ACHN (cell line): ENCODE measurements around the gene TIMM44.
"Not testable (repeated sequence)": the region's sequence is repeated elsewhere in the genome, so short reads cannot be mapped to it uniquely, and the experiment has no call there.

Experiments
- DNase-seq: peaks from one replicate; pipeline ENCODE4 v3.0.0-alpha.2; 2015
- in situ Hi-C: cut with HindIII; loops from 2 replicates; pipeline ENCODE4 v1.10.0; 2017; ENCODE audit warnings: low sequenced_read_pairs, low pct_ligation_motif_present, low pct_unique_long_range_greater_than_20kb

TIMM44 gene

GRCh38 chr19:7930030-7930429 lies 13.4 kb downstream of the TIMM44 start:
- in situ Hi-C loops, DNase-seq: not testable (repeated sequence)

- in situ Hi-C loops, result no loop called here
- DNase-seq, result peak; percentile 65
Measured at GRCh38 chr19:7928741-7929701, 14.4 kb downstream of the TIMM44 start.

GRCh38 chr19:7928334-7928706 lies 15.1 kb downstream of the TIMM44 start:
- in situ Hi-C loops, result no loop called here
- no peak for DNase-seq

GRCh38 chr19:7927605-7928333 lies 15.7 kb downstream of the TIMM44 start:
- in situ Hi-C loops, result no loop called here
- DNase-seq, result no peak

- in situ Hi-C loops, result no loop called here
- no peak for DNase-seq
Measured at GRCh38 chr19:7926727-7927604, 16.5 kb downstream of the TIMM44 start.

GRCh38 chr19:7926021-7926726 lies 17.3 kb downstream of the TIMM44 start, which contains the start of gene CTXN1:
Gene CTXN1, minus strand, starts transcription at chr19:7926135. Its CDS starts 597 bp downstream, at chr19:7925538.
- peak; percentile 58 for DNase-seq
- in situ Hi-C loops, result no loop called here

- in situ Hi-C loops, result no loop called here
- DNase-seq, result peak; percentile 70
Measured at GRCh38 chr19:7925171-7925851, 18.2 kb downstream of the TIMM44 start.

GRCh38 chr19:7924651-7925170 lies 18.8 kb downstream of the TIMM44 start:
- DNase-seq, result no peak
- in situ Hi-C loops, result no loop called here

- in situ Hi-C loops, result no loop called here
- no peak for DNase-seq
Measured at GRCh38 chr19:7924241-7924640, 19.2 kb downstream of the TIMM44 start.

GRCh38 chr19:7923295-7924191 lies 19.9 kb downstream of the TIMM44 start:
- in situ Hi-C loops, result no loop called here
- DNase-seq, result no peak

GRCh38 chr19:7922836-7923195 lies 20.6 kb downstream of the TIMM44 start:
- in situ Hi-C loops, result no loop called here

GRCh38 chr19:7921967-7922835 lies 21.3 kb downstream of the TIMM44 start:
- in situ Hi-C loops, result no loop called here
- DNase-seq, result no peak

More at GRCh38 chr19:7922836-7923195, 20.6 kb downstream of the TIMM44 start:
- no peak for DNase-seq

- in situ Hi-C loops, result no loop called here
- DNase-seq, result no peak
Measured at GRCh38 chr19:7921302-7921966, 22.0 kb downstream of the TIMM44 start.

GRCh38 chr19:7920519-7921301 lies 22.8 kb downstream of the TIMM44 start:
- in situ Hi-C loops, result no loop called here

More at GRCh38 chr19:7920519-7921301, 22.8 kb downstream of the TIMM44 start:
- DNase-seq, result peak; percentile 92
